ENCODE results near the gene NTSR2. TPM values are rescaled to one million over a fixed set of nuclear protein-coding genes. Genes with fewer than 3 reads are reported as not detected.

NTSR2 gene
- polyA plus RNA-seq, 1 experiment = not detected

DNA sequence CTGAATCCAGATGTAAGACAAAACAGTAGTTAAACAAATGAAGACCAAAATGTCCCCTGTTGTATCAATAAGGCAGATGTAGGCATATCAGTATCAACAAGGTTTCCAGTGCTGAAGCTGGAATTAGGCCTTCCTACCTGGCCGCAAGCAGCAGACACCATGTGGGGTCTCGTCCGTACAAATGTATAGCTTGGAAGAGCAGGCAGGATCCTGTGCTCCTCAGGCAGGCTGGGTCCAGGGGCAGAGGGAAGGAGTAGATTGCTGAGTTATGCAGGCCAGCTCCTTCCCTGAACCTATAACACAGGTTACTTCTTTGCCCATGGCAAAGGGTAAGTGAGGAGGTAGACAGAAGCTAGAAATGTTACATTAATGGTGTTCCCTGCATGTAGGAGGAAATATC lies 23.5 kb downstream of the NTSR2 start:
- Histone ChIP-seq H3K36me3 (ENCODE audit: control insufficient read depth, insufficient read depth, low read length) (no peaks in the 10 kb centered on the region), H3K4me3 (ENCODE audit: low read depth, low read length) (no peak overlapping the region), H3K27me3 (ENCODE audit: control insufficient read depth, insufficient read depth, low read length) (peaks cover 3% of the 10 kb centered on the region)
- DNase-seq (ENCODE audit: low read depth) = no peak
- TF ChIP-seq, protein P1, sequence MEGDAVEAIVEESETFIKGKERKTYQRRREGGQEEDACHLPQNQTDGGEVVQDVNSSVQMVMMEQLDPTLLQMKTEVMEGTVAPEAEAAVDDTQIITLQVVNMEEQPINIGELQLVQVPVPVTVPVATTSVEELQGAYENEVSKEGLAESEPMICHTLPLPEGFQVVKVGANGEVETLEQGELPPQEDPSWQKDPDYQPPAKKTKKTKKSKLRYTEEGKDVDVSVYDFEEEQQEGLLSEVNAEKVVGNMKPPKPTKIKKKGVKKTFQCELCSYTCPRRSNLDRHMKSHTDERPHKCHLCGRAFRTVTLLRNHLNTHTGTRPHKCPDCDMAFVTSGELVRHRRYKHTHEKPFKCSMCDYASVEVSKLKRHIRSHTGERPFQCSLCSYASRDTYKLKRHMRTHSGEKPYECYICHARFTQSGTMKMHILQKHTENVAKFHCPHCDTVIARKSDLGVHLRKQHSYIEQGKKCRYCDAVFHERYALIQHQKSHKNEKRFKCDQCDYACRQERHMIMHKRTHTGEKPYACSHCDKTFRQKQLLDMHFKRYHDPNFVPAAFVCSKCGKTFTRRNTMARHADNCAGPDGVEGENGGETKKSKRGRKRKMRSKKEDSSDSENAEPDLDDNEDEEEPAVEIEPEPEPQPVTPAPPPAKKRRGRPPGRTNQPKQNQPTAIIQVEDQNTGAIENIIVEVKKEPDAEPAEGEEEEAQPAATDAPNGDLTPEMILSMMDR (IDR thresholded peaks at IDR 0.05; ENCODE audit: insufficient read depth, low read depth, low read length) = no peak
- POLR2A ChIA-PET = no interaction called here
- CTCF ChIA-PET = interaction anchor here (0.7 to 1.1 kb wide), 4 partner anchors 9 to 513 kb away, joined by 3 to 4 read pairs (median 3); a partner anchor contains a TSS

DNA sequence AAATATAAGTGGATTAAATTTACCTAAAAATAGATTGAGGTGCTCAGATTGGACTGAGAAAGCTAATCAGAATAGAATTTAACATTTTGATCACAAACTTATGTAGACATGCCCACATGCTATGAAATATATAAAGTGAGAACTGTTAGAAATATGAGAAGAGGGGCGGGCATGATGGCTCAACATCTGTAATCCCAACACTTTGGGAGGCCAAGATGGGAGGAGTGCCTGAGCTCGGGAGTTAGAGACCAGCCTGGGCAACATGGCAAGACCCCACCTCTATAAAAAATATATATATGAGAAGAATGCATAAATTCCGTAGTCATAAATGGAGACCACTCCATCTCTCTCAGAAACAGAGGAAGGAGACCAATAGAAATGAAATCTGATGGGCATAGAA lies 25.7 kb downstream of the NTSR2 start:
- H3K4me3 ChIP-seq (ENCODE audit: low read depth, low read length) = no peak overlapping the region
- no peaks in the 10 kb centered on the region for H3K36me3 ChIP-seq (ENCODE audit: control insufficient read depth, insufficient read depth, low read length)
- TF ChIP-seq, protein P1 (IDR thresholded peaks at IDR 0.05; ENCODE audit: insufficient read depth, low read depth, low read length) = no peak
- POLR2A ChIA-PET = no interaction called here
- no peak for DNase-seq (ENCODE audit: low read depth)
- H3K27me3 ChIP-seq (ENCODE audit: control insufficient read depth, insufficient read depth, low read length) = no peaks in the 10 kb centered on the region; the same call in 1 of the 2 replicates
- CTCF ChIA-PET = interaction anchor here (1.1 kb wide), 1 partner anchor 812 kb away, joined by 6 read pairs; no protein-coding TSS in a partner anchor

DNA sequence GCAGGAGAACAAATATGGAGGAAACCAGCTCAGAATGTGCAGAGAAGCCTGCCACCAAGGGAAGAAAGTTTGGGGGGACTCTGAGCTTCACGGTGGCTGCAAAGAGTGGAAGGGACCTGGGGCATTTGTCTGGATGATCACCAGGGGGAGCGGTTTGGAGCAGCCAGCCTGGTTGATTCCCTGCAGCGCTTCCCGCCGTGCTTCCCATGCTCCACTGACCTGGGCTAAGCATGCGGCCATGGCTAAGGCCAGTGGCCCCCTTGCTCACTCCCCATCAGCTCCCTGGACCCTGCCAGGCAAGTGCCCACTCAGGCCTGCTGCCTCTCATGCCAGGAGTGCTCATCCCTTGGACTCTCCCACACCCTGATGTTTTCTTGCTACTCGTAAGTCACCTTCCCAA lies 27.0 kb downstream of the NTSR2 start:
- POLR2A ChIA-PET = no interaction called here
- H3K27me3 ChIP-seq (ENCODE audit: control insufficient read depth, insufficient read depth, low read length) = no peaks in the 10 kb centered on the region; the same call in 1 of the 2 replicates
- H3K36me3 ChIP-seq (ENCODE audit: control insufficient read depth, insufficient read depth, low read length) = no peaks in the 10 kb centered on the region
- no peak for DNase-seq (ENCODE audit: low read depth)
- CTCF ChIA-PET = interaction anchor here (0.6 kb wide), 1 partner anchor 825 kb away, joined by 3 read pairs; no protein-coding TSS in a partner anchor
- TF ChIP-seq, protein P1 (IDR thresholded peaks at IDR 0.05; ENCODE audit: insufficient read depth, low read depth, low read length) = no peak
- no peak overlapping the region for H3K4me3 ChIP-seq (ENCODE audit: low read depth, low read length)

DNA sequence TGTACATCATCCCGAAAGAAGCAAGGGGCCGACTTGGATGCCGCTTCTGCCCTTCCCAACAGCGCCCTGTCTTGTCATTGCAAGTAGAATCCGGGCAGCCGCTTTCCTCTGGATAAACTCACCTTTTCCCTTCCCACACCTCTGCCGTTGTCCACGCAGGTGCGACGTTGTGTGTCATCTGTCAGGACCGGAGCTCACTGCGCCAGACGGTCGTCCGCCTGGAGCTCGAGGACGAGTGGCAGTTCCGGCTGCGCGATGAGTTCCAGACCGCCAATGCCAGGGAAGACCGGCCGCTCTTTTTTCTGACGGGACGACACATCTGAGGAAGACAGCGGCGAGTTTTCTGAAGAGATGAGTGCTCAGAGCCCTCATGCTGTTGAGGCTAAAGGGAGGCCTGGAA lies 29.9 kb downstream of the NTSR2 start:
- DNase-seq (ENCODE audit: low read depth) = no peak
- H3K4me3 ChIP-seq (ENCODE audit: low read depth, low read length) = no peak overlapping the region
- no peaks in the 10 kb centered on the region for H3K36me3 ChIP-seq (ENCODE audit: control insufficient read depth, insufficient read depth, low read length)
- ChIA-PET CTCF (no interaction called here), POLR2A (no interaction called here)
- no peaks in the 10 kb centered on the region; the same call in none of the 2 replicates for H3K27me3 ChIP-seq (ENCODE audit: control insufficient read depth, insufficient read depth, low read length)
- TF ChIP-seq, protein P1 (IDR thresholded peaks at IDR 0.05; ENCODE audit: insufficient read depth, low read depth, low read length) = no peak

DNA sequence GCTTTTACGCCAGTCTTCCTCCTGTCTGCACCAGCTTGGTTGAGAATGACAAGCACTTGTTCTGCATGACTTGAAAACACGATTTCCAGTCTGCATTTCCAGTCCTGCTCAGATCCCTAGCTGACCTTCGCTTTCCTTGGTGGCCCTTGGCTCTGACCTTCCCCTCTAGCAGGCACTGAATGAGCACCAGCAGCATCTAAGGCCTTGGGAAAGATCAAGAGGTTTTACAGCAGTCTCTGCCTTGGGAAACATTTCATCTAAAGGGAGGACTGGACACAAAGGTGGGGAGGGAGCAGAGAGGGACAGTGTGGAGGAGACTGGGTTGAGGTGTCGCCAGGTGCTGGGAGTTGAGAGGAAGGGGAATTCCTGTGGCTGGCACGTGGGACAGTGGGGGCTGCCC lies 30.5 kb downstream of the NTSR2 start:
- ChIA-PET POLR2A (no interaction called here), CTCF (no interaction called here)
- Histone ChIP-seq H3K36me3 (ENCODE audit: control insufficient read depth, insufficient read depth, low read length) (no peaks in the 10 kb centered on the region), H3K4me3 (ENCODE audit: low read depth, low read length) (no peak overlapping the region), H3K27me3 (ENCODE audit: control insufficient read depth, insufficient read depth, low read length) (no peaks in the 10 kb centered on the region; the same call in none of the 2 replicates)
- DNase-seq (ENCODE audit: low read depth) = no peak
- TF ChIP-seq, protein P1 (IDR thresholded peaks at IDR 0.05; ENCODE audit: insufficient read depth, low read depth, low read length) = no peak

All from BJ (cell line).